Endothelial cell (in vitro differentiated cells): Measurements from ENCODE around the gene C4orf46. TPM values are rescaled to one million over a fixed set of nuclear protein-coding genes. Genes with fewer than 3 reads are reported as not detected.

Experiments
- DNase-seq: peaks from one replicate; pipeline ENCODE4 v3.0.0; 2021; ENCODE audit warnings: low spot score
- H3K27ac Mint-ChIP-seq: one replicate; pipeline ENCODE4 v1.8.0; 2021; ENCODE audit warnings: mixed read lengths, inconsistent platforms; ENCODE audit not compliant: unreplicated experiment
- H3K27me3 Mint-ChIP-seq: one replicate; pipeline ENCODE4 v1.8.0; 2021; ENCODE audit warnings: mild to moderate bottlenecking, moderate library complexity, mixed read lengths, inconsistent platforms; ENCODE audit not compliant: unreplicated experiment
- H3K36me3 Mint-ChIP-seq: one replicate; pipeline ENCODE4 v1.8.0; 2021; ENCODE audit warnings: mild to moderate bottlenecking, low read depth, mixed read lengths, inconsistent platforms; ENCODE audit not compliant: unreplicated experiment
- H3K4me1 Mint-ChIP-seq: one replicate; pipeline ENCODE4 v1.8.0; 2021; ENCODE audit warnings: mild to moderate bottlenecking, mixed read lengths, inconsistent platforms; ENCODE audit not compliant: unreplicated experiment
- H3K4me3 Mint-ChIP-seq: one replicate; pipeline ENCODE4 v1.8.0; 2021; ENCODE audit warnings: mild to moderate bottlenecking, mixed read lengths, inconsistent platforms; ENCODE audit not compliant: unreplicated experiment
- H3K9me3 Mint-ChIP-seq: one replicate; pipeline ENCODE4 v1.8.0; 2021; ENCODE audit warnings: mixed read lengths, inconsistent platforms; ENCODE audit not compliant: unreplicated experiment
- CTCF ChIP-seq: fragments of 200-600 bp; sonication (generic); IDR thresholded peaks from one replicate; pipeline ENCODE4 v1.5.0; 2021; ENCODE audit warnings: antibody characterized with exemption; ENCODE audit not compliant: unreplicated experiment
- total RNA-seq: library from RNA; stranded (reverse); fragmentation: NEBNext Ultra II Directional; extraction: Animal tissue kit (Norgen Biotek cat#: 25700); gene quantifications from one replicate; pipeline ENCODE4 v1.2.1, GENCODE V29; 2021; ENCODE audit not compliant: unreplicated experiment

The C4orf46 gene
- total RNA-seq, 1 donor from 2014 or later = 7.0 TPM

- DNase-seq = no peak
- Mint-ChIP-seq H3K36me3 (no peaks in the 10 kb centered on the region), H3K4me3 (no peak overlapping the region), H3K4me1 (no peaks in the 10 kb centered on the region), H3K9me3 (no peaks in the 10 kb centered on the region), H3K27me3 (no peaks in the 10 kb centered on the region), H3K27ac (no peak overlapping the region)
- no peak for TF ChIP-seq CTCF
These were observed 50.0 kb downstream of the C4orf46 start for GRCh38 chr4:158621729-158622128.

GRCh38 chr4:158617956-158618355 is 53.7 kb downstream of the C4orf46 start:
- no peak overlapping the region for H3K27ac Mint-ChIP-seq
- H3K27me3 Mint-ChIP-seq = no peaks in the 10 kb centered on the region

More at GRCh38 chr4:158617956-158618355, 53.7 kb downstream of the C4orf46 start:
- Mint-ChIP-seq H3K4me1 (no peaks in the 10 kb centered on the region), H3K9me3 (no peaks in the 10 kb centered on the region), H3K4me3 (no peak overlapping the region), H3K36me3 (no peaks in the 10 kb centered on the region)
- DNase-seq = no peak
- no peak for TF ChIP-seq CTCF

Other genes starting within 250 kb of the C4orf46 start
- not detected for gene RXFP1, start 150.0 kb downstream of the C4orf46 start, total RNA-seq
- 9.2 TPM for gene ETFDH, start 409 bp upstream of the C4orf46 start, total RNA-seq
- 14.7 TPM for gene PPID, start 51.5 kb upstream of the C4orf46 start, total RNA-seq
- 34.3 TPM for gene FNIP2, start 97.1 kb upstream of the C4orf46 start, total RNA-seq